Activated naive CD8-positive, alpha-beta T cell treated with anti-CD3 and anti-CD28 coated beads for 36 hours (primary cell): ENCODE data around the gene KLHL29. TPM values are rescaled to one million over a fixed set of nuclear protein-coding genes. Genes with fewer than 3 reads are reported as not detected.

Experiments
- DNase-seq: peaks from one replicate; pipeline ENCODE4 v3.0.0; 2021
- H3K27ac Mint-ChIP-seq: one replicate; pipeline ENCODE4 v1.8.0; 2022; ENCODE audit warnings: mild to moderate bottlenecking, moderate library complexity, mixed read lengths
- H3K27me3 Mint-ChIP-seq: one replicate; pipeline ENCODE4 v1.8.0; 2022; ENCODE audit warnings: mild to moderate bottlenecking, mixed read lengths
- H3K36me3 Mint-ChIP-seq: one replicate; pipeline ENCODE4 v1.8.0; 2021; ENCODE audit warnings: mild to moderate bottlenecking, mixed read lengths
- H3K4me1 Mint-ChIP-seq: one replicate; pipeline ENCODE4 v1.8.0; 2021; ENCODE audit warnings: mixed read lengths
- H3K4me3 Mint-ChIP-seq: one replicate; pipeline ENCODE4 v1.8.0; 2022; ENCODE audit warnings: mild to moderate bottlenecking, moderate library complexity, mixed read lengths
- H3K9me3 Mint-ChIP-seq: one replicate; pipeline ENCODE4 v1.8.0; 2022; ENCODE audit warnings: mixed read lengths
- total RNA-seq, 2 experiments: library from RNA; stranded (reverse); gene quantifications; one replicate each; pipeline ENCODE4 v1.2.3, GENCODE V29; 2021

Gene KLHL29
- total RNA-seq, 2 experiments from 2014 or later = 1.2 to 1.5 TPM

GRCh38 chr2:23419171-23420090 is 34.5 kb downstream of the KLHL29 start:
- Mint-ChIP-seq H3K4me1 (no peaks in the 10 kb centered on the region), H3K9me3 (no peaks in the 10 kb centered on the region), H3K4me3 (no peak overlapping the region), H3K36me3 (no peaks in the 10 kb centered on the region), H3K27me3 (no peaks in the 10 kb centered on the region), H3K27ac (no peak overlapping the region)
- DNase-seq = no peak

- Mint-ChIP-seq H3K4me1 (no peaks in the 10 kb centered on the region), H3K27me3 (no peaks in the 10 kb centered on the region), H3K4me3 (no peak overlapping the region), H3K27ac (no peak overlapping the region), H3K9me3 (no peaks in the 10 kb centered on the region), H3K36me3 (no peaks in the 10 kb centered on the region)
- DNase-seq = no peak
Measured at GRCh38 chr2:23420091-23420839, 35.3 kb downstream of the KLHL29 start.

GRCh38 chr2:23420840-23421476 is 36.0 kb downstream of the KLHL29 start:
- Mint-ChIP-seq H3K4me1 (no peaks in the 10 kb centered on the region), H3K9me3 (no peaks in the 10 kb centered on the region), H3K27ac (no peak overlapping the region), H3K27me3 (no peaks in the 10 kb centered on the region), H3K4me3 (no peak overlapping the region), H3K36me3 (no peaks in the 10 kb centered on the region)
- DNase-seq = no peak

- DNase-seq = no peak
- no peaks in the 10 kb centered on the region for H3K9me3 Mint-ChIP-seq
- H3K27ac Mint-ChIP-seq = no peak overlapping the region
- H3K4me3 Mint-ChIP-seq = no peak overlapping the region
- no peaks in the 10 kb centered on the region for H3K36me3 Mint-ChIP-seq
- H3K4me1 Mint-ChIP-seq = no peaks in the 10 kb centered on the region
- H3K27me3 Mint-ChIP-seq = no peaks in the 10 kb centered on the region
Measured at GRCh38 chr2:23422089-23423061, 37.4 kb downstream of the KLHL29 start.

DNA sequence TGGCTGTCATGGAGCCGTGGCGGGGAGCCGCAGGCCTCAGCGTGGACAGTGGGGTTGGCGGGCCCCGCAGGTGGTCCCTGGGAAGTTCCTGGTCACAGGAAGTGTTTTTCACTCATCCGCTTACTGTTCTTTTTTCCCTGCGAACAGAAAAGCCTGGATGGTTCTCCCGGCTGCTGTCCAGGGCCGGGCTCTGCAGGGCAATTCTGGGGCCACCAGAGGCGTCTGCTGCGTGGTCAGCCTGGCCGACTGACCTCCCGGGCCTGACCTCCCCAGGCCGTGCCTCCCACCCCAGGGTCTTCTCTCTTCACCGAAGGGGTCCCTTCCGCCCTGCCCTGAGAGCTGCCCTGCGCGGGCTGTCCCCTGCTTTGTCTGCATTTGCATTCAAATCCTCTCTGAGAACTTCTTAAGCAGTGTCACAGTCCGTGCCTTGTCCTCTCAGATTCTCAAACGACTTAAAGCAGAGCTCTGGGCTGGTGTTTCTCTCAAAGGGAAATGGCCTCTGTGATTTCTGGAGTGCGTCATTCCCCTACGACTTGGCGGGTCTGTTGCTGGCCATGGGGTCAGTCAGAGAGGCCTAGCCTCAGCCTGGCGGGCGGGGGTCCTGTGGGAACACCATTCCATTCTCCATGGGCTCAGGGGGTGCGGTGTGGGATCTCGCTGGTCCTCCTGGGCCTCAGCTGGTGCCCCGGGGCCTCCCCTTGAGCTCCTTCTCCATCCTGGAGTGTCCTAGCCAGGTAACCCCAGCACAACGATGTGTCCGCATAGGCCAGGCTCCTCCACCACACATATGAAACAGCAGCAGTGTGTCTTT is 38.3 kb downstream of the KLHL29 start:
- Mint-ChIP-seq H3K36me3 (no peaks in the 10 kb centered on the region), H3K27ac (no peak overlapping the region), H3K9me3 (no peaks in the 10 kb centered on the region)

DNA sequence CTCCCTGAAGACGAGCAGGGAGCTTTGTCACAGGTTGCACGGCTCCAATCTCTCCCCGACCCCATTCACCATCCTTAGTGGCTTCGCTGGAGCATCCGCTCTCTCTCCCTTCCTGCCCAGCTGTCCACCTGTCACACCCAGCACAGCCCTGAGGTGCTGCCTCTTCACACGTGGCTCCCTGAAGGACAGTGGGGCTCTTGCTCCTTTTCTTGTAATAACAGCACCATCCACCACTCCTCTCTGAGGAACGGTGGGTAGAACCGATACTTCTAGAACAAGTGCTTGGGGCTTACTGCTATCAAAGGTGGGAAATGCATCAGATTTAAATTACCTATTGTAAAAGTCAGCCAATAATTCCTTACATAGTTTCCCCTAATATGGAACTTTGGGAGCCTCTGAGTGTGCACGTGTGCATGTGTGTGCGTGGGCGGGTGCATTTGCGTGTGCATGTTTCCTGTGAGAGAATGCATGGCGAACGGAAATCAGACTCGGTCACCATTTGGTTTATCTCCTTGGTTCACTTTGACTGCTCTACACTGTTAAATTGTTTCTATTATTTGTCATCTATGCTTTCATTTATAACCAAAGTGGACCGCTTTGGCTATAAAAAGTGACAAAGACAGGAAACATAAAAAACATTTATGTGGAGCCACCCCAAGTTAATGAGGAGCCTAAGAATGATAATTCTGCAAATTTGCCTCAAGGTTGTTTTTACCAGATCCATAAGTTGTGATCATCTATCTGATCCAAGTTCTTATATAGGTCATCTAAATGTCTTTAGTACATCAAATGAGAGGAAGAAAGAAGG is 39.1 kb downstream of the KLHL29 start:
- Mint-ChIP-seq H3K9me3 (no peaks in the 10 kb centered on the region), H3K4me3 (no peak overlapping the region), H3K27ac (no peak overlapping the region), H3K27me3 (no peaks in the 10 kb centered on the region), H3K4me1 (no peaks in the 10 kb centered on the region), H3K36me3 (no peaks in the 10 kb centered on the region)
- DNase-seq = no peak

More for the DNA sequence above, 38.3 kb downstream of the KLHL29 start:
- Mint-ChIP-seq H3K27me3 (no peaks in the 10 kb centered on the region), H3K4me3 (no peak overlapping the region), H3K4me1 (no peaks in the 10 kb centered on the region)
- DNase-seq = no peak

GRCh38 chr2:23425338-23425871 is 40.4 kb downstream of the KLHL29 start:
- H3K36me3 Mint-ChIP-seq = no peaks in the 10 kb centered on the region
- no peak overlapping the region for H3K27ac Mint-ChIP-seq
- no peaks in the 10 kb centered on the region for H3K9me3 Mint-ChIP-seq
- DNase-seq = no peak
- H3K4me3 Mint-ChIP-seq = no peak overlapping the region
- H3K4me1 Mint-ChIP-seq = no peaks in the 10 kb centered on the region
- no peaks in the 10 kb centered on the region for H3K27me3 Mint-ChIP-seq

DNA sequence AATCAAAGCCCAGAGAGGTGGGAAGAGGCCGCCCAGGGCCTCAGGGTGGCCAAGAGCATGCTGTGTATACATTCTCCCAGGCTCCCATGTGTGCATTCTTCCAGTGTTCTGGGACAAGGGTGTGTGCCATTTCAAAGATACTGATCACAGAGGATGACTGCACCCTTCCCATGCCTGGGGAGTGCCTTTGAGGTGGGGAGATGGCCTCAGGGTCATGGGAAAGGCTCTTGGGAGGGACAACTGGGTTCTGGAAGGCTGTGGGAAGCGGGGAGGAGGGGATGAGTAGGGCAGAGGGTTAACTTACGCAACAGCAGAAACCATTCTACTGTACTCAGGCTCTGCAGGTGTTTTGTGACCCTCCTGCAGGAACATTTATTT is 40.9 kb downstream of the KLHL29 start:
- Mint-ChIP-seq H3K4me3 (no peak overlapping the region), H3K4me1 (no peaks in the 10 kb centered on the region), H3K27ac (no peak overlapping the region), H3K36me3 (no peaks in the 10 kb centered on the region), H3K9me3 (no peaks in the 10 kb centered on the region), H3K27me3 (no peaks in the 10 kb centered on the region)
- no peak for DNase-seq

- no peak for DNase-seq
Measured at GRCh38 chr2:23426263-23426905, 41.4 kb downstream of the KLHL29 start.

GRCh38 chr2:23427350-23427749 is 42.4 kb downstream of the KLHL29 start:
- peaks cover 2% of the 10 kb centered on the region for H3K27me3 Mint-ChIP-seq
- H3K9me3 Mint-ChIP-seq = no peaks in the 10 kb centered on the region
- DNase-seq = no peak
- H3K4me3 Mint-ChIP-seq = no peak overlapping the region
- no peaks in the 10 kb centered on the region for H3K4me1 Mint-ChIP-seq
- H3K27ac Mint-ChIP-seq = no peak overlapping the region
- H3K36me3 Mint-ChIP-seq = no peaks in the 10 kb centered on the region

More at GRCh38 chr2:23426263-23426905, 41.4 kb downstream of the KLHL29 start:
- no peaks in the 10 kb centered on the region for H3K9me3 Mint-ChIP-seq
- no peaks in the 10 kb centered on the region for H3K27me3 Mint-ChIP-seq
- H3K36me3 Mint-ChIP-seq = no peaks in the 10 kb centered on the region
- no peak overlapping the region for H3K4me3 Mint-ChIP-seq
- H3K27ac Mint-ChIP-seq = no peak overlapping the region
- H3K4me1 Mint-ChIP-seq = no peaks in the 10 kb centered on the region

DNA sequence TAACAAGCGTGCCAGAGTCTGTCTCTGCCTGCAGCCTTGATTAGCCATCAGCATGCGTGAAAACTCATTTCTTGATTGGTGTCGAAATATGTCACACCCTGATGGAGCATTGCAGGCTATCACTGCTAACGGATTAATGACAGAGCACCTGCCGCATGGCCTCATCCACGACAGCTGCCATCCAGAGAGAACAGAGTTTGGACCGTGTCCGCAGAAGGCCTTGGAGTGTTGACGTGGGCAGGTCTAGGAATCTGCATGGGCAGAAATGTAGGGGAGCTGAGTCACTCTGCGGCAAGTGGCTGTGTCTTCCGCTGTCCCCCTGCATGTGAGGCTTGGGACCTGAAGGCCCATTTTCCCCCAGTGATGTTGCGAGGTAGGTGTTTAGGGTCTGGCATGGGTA is 43.0 kb downstream of the KLHL29 start:
- Mint-ChIP-seq H3K36me3 (no peaks in the 10 kb centered on the region), H3K4me1 (no peaks in the 10 kb centered on the region), H3K9me3 (no peaks in the 10 kb centered on the region), H3K27me3 (peaks cover 4% of the 10 kb centered on the region), H3K27ac (no peak overlapping the region), H3K4me3 (no peak overlapping the region)
- no peak for DNase-seq

DNA sequence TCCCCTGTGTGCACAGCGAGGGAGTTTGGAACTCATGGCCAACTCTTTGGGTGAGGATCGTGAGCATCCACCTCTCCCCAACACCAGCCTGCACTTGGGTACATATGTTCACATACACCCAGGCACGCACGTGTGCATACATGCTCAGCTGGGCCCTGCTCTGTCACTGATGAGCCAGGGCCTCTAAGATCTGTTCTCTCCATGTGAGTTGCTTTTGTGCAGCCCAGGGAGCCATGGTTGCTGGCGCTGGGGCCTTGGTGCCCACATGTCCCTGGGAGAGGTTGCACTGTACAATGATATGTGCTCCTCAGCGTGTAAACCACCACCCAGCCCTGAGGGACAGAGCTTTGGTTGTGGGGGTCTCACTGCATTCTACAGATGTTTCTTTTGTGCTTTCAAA is 44.1 kb downstream of the KLHL29 start:
- Mint-ChIP-seq H3K4me3 (no peak overlapping the region), H3K4me1 (no peaks in the 10 kb centered on the region), H3K27ac (no peak overlapping the region), H3K27me3 (peaks cover 4% of the 10 kb centered on the region), H3K36me3 (no peaks in the 10 kb centered on the region), H3K9me3 (no peaks in the 10 kb centered on the region)
- DNase-seq = no peak
